ENCODE results near the gene LMO7.

- TF ChIP-seq POLR2A (IDR thresholded peaks at IDR 0.05; ENCODE audit: low read depth, low read length) (no peak), POLR2AphosphoS5 (IDR thresholded peaks at IDR 0.05; ENCODE audit: low read depth, low read length) (no peak), TAF1 (IDR thresholded peaks at IDR 0.05; ENCODE audit: borderline replicate concordance, low read depth, low read length) (no peak)
Observed at GRCh38 chr13:75612354-75612753, 23.8 kb upstream of the LMO7 start.

Data from GM12892 (cell line).